NCI-H2196 treated with DMSO at 0.1 percent for 48 hours (cell line): Measurements from ENCODE around the gene ARHGAP6.
"Not testable (repeated sequence)": the region's sequence is repeated elsewhere in the genome, so short reads cannot be mapped to it uniquely, and the experiment has no call there.

Experiments
- DNase-seq: peaks from one replicate; lab custom pipeline; 2025; ENCODE audit not compliant: unreplicated experiment; lab: John Stamatoyannopoulos, UW

ARHGAP6 gene

GRCh38 chrX:11187001-11187400 lies 478.7 kb downstream of the ARHGAP6 start:
- no peak for DNase-seq

GRCh38 chrX:11185861-11186260 lies 479.9 kb downstream of the ARHGAP6 start:
- no peak for DNase-seq

- DNase-seq = peak; percentile 1
Measured at GRCh38 chrX:11180571-11180970, 485.1 kb downstream of the ARHGAP6 start.

- no peak for DNase-seq
Measured at GRCh38 chrX:11172415-11172814, 493.3 kb downstream of the ARHGAP6 start.

- DNase-seq = no peak
Measured at GRCh38 chrX:11171956-11172355, 493.8 kb downstream of the ARHGAP6 start.

- no peak for DNase-seq
Measured at GRCh38 chrX:11164433-11164832, 501.3 kb downstream of the ARHGAP6 start.

GRCh38 chrX:11159149-11159548 lies 506.6 kb downstream of the ARHGAP6 start:
- DNase-seq = no peak

GRCh38 chrX:11151799-11152559 lies 513.7 kb downstream of the ARHGAP6 start:
- DNase-seq = no peak

GRCh38 chrX:11148401-11148800 lies 517.3 kb downstream of the ARHGAP6 start:
- no peak for DNase-seq

GRCh38 chrX:11146411-11146810 lies 519.3 kb downstream of the ARHGAP6 start:
- no peak for DNase-seq

- DNase-seq = peak; percentile 36
Measured at GRCh38 chrX:11143931-11144678, 521.6 kb downstream of the ARHGAP6 start.

GRCh38 chrX:11138498-11139390 lies 527.0 kb downstream of the ARHGAP6 start:
- DNase-seq = no peak

GRCh38 chrX:11137543-11138139 lies 528.1 kb downstream of the ARHGAP6 start:
- no peak for DNase-seq

GRCh38 chrX:11135564-11136185 lies 530.0 kb downstream of the ARHGAP6 start:
- DNase-seq = no peak

GRCh38 chrX:11131146-11131545 lies 534.6 kb downstream of the ARHGAP6 start:
- no peak for DNase-seq

- DNase-seq = no peak
Measured at GRCh38 chrX:11130136-11130535, 535.6 kb downstream of the ARHGAP6 start.

GRCh38 chrX:11129534-11130105 lies 536.1 kb downstream of the ARHGAP6 start:
- DNase-seq = no peak

- no peak for DNase-seq
Measured at GRCh38 chrX:11125060-11125459, 540.7 kb downstream of the ARHGAP6 start.

GRCh38 chrX:11124112-11124511 lies 541.6 kb downstream of the ARHGAP6 start:
- DNase-seq = no peak

GRCh38 chrX:11123087-11123486 lies 542.6 kb downstream of the ARHGAP6 start:
- DNase-seq = not testable (repeated sequence)
